SIG-M5 treated with dmso at 0.1 percent for 504 hours (cell line): ENCODE measurements around the gene PSRC1.

Experiments used
- DNase-seq: peaks from one replicate; lab custom pipeline; 2025; ENCODE audit not compliant: unreplicated experiment; lab: John Stamatoyannopoulos, UW

Gene PSRC1

DNA sequence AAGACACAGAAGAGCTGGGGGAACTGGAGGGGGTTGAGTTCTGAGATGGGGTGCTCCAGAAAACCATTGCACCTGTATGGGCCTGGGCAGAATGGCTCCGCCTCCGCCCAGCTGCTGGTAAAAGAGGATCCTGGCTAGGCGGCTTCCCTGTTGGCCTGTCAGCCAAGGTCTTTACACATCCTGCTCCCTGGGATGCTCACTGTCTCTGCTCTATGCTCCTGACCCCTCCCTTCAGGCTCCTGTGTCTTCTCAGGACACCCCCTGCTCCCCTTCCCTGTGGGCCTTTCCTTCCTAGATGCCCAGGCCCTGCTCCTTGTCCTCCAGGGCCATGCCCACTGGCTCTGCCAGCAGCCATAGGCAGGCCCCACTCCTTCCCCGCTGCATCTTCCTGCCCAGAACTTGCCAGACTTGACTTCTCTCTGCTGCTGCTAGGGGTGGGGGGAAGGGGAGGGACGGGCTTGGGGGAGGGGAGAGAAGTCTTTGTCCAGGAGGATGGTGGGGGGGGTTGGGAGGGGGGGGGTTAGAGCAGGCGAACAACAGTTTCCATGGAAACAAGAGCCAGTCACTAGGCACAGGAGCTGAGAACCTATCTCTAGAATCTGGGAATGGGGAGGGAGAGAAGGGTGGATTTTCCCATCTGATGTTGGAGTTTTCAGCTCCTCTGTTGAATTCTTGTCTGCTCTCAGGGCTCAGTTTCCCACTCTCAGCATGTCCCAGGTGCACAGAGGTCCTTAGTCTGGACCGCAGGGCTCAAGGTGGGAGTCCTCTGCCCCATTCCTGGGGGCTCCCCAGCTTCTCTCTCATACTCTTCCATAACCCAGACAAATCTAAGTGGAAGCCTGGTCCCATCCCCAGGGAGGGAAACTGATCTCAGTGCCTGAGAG lies 23.0 kb downstream of the PSRC1 start:
- DNase-seq = no peak

DNA sequence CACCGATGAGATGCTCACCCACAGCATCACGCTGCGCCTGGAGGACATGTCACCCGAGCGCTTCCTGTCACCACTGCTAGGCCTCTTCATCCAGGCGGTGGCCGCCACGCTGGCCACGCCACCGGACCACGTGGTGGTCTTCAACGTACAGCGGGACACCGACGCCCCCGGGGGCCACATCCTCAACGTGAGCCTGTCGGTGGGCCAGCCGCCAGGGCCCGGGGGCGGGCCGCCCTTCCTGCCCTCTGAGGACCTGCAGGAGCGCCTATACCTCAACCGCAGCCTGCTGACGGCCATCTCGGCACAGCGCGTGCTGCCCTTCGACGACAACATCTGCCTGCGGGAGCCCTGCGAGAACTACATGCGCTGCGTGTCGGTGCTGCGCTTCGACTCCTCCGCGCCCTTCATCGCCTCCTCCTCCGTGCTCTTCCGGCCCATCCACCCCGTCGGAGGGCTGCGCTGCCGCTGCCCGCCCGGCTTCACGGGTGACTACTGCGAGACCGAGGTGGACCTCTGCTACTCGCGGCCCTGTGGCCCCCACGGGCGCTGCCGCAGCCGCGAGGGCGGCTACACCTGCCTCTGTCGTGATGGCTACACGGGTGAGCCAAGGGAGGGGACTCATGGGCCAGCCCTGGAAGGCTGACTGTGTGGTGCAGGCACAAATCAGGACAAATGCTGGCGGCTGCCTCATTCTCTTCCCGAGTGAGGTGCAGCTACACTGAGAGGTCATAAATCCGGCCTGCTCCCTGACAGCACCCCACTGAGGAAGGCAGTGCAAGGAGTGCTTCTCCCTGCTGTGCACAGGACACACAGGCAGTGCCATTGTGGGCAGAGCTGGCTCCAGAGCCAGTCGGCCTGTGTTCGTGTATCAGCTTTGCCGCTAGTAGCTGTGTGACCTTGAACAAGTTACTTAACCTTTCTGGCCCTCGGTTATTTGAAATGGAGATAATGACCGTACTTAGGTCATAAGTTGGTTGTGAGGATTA lies 24.2 kb downstream of the PSRC1 start:
- DNase-seq = no peak

DNA sequence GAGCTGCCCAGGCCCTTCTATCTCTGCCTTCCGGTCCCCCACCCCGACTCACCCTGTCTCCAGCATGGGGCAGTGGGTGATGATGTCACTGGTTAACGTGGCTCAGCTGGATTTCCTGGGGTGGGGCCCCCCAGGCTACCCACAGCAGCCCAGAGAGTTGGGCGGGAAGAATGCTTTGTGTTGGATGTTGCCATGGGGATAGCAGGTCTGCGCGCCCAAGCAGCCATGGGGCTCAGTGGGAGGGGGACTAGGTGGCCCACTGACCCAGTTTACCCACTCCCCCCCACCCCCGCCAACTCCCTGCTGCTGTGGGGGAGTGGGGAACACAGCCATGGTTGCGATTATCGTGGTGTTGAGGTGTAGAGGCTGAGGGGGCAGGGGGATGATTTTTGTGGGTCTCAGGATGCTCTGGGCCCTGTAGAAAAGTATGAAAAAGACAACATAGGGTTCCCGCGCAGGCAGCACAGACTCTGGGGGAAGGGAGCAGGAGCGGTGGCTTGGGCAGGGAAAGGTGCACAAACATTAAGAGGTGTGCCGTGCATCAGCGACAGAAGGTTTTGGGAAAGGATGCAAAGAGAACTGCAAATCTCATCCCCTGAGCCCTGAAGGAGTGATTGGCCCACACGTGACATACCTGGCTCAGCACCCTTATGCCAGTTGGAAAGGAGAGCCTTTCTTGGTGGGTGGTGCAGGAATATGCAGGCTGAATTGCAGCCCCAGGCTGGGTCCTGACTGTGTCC lies 25.1 kb downstream of the PSRC1 start:
- no peak for DNase-seq

DNA sequence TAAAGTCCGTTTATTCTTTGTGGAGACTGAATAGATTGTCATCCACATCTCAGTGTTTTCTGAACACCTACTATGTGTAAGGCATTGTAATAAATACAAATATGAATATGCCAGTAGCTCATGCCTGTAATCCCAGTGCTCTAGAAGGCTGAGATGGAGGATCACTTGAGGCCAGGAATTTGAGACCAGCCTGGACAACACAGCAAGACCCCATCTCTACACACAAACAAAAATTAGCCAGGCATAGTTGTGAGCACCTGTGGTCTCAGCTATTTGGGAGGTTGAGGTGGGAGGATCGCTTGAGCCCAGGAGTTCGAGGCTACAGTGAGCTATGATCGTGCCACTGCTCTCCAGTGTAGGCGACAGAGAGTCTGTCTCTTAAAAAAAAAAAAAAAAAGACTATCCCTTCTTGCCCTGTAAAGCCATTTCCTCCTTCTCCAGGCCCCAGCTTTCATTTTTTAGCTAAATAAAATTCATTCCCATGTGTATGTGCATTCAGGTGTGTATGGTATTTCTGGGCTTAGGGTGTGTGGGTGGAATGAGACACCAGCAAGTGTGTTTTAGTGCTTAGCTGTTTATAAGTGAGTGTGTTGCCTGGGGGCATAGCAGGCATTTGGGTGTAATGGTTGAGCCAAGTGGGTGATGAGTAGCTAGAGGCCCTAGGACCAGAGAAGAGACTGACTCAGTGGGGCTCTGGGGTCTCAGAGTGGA lies 25.8 kb downstream of the PSRC1 start:
- no peak for DNase-seq

DNA sequence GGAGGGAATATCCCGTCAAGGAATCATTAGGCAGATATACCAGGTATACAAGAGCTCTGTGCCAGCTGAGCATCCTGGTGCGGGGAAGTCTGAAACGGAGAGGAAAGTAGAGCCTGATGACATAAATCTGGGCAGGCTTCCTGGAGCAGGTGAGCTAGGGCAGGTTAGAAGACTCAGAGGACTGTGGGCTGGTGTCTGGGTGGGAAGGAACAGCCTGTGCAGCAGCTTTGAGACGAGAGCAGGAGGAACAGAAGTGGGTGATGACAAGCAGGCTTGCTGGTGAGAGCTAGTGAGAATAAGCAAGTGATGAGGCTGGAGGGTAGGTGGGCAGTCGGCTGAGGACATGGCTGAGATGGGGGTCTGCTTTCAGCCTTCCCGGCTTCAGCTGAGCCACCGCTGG lies 26.9 kb downstream of the PSRC1 start:
- no peak for DNase-seq

DNA sequence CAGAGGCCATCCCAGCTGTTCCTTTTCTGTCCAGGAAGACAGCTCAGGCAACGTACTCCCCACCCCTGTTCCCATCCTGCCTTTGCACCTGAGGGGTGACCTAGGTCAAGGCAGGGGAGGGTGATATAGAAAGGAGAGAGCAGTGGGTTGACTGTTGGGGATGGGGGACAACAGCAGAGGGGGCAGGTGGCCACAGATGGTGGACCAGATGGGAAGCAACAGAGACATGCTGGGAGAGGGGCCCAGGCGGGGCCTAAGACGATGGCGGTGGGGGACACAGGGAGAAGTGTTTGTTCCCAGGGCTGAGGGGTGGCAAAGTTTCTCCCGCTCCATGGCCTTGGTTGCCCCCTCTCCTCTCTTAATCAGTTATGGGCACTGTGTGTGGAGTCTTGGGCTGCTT lies 27.3 kb downstream of the PSRC1 start:
- DNase-seq = no peak

DNA sequence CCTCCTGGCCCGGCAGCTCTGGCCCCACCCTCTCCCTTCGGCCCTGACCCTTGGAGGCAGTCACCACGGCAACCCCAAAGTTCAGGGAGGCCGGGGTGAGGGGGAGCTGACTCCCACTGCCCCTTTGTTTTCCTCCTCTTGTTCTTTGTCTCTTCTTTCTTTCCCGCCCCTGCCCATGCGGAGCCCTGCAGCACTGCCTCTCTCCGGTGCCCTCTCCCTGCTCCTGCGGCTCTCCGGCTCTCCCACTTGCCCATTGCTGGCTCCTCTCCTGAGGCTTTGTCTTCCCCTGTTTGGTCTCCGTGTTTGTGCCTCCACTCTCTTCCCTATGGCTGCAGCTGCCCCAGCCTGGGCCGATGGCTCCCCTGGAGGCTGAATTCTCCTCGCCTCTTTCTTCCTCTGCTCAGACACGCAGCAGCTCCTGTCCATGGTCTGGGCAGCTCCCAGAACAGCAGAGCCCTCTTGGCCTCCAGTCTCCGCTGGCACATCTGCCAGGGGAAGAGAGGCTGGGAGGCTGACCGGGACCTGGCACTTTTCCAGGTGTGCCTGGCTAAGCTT lies 27.8 kb downstream of the PSRC1 start:
- no peak for DNase-seq

DNA sequence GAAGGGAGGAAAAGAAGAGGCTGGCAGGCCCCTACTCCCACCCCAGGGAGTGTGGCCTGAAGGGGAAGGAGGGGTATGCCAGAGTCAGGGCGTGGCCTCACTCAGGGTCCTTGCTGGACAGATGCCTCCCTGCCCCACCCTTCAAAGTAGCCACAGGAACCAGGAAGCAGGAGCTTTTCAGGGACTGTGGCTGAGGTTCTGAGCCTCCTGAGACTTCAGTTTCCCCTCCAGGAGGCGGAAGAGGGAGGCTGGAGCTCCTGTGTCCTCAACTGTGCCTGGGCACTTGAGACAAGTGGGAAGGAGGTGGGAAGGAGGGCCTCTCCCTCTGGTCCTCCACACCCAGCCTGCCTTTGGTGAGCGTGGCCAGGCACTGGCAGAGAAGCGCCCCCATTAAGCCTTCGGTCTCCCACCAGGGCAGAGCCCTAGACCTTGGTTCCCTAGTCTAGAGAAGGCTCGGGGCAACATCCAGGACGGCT lies 28.3 kb downstream of the PSRC1 start:
- DNase-seq = no peak

DNA sequence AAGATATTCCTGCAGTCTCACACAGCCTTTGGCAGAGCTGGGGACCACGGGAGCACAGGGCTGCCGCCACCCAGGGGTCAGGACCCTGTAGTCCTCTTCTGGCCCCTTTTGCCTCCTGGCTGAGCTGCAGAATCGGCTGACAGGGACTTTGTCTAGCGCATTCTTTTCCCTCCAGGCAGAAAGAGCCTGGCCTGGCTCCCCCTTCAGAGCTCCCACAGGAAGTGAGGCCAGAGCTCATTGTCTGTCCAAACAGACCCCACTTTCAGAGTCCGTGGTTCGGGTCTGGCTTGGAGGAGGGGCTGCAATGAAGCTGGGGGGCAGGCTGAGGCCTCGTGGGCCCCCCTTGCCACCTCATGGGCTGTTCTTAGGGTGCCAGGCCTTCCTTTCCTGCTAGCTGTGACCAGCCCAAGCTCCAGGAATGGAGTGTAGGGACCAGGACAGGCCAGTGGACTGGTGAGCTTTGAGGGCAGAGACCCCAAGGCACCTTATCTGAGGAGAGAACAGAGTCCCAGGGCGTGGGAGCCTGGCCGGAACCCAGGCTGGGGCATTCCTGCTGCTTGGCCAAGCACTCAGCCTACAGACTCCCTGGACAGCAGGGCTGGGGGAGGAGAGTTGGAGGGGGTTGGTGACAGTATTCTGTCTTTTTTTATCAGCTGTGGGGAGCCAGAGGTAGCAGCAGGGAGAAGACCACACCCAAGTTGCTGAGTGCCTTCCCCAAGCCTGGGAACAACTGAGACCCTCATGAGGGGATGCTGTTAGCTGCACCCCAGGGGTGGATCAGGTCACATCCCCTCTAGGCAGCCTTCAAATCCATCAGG lies 28.9 kb downstream of the PSRC1 start:
- DNase-seq = no peak

DNA sequence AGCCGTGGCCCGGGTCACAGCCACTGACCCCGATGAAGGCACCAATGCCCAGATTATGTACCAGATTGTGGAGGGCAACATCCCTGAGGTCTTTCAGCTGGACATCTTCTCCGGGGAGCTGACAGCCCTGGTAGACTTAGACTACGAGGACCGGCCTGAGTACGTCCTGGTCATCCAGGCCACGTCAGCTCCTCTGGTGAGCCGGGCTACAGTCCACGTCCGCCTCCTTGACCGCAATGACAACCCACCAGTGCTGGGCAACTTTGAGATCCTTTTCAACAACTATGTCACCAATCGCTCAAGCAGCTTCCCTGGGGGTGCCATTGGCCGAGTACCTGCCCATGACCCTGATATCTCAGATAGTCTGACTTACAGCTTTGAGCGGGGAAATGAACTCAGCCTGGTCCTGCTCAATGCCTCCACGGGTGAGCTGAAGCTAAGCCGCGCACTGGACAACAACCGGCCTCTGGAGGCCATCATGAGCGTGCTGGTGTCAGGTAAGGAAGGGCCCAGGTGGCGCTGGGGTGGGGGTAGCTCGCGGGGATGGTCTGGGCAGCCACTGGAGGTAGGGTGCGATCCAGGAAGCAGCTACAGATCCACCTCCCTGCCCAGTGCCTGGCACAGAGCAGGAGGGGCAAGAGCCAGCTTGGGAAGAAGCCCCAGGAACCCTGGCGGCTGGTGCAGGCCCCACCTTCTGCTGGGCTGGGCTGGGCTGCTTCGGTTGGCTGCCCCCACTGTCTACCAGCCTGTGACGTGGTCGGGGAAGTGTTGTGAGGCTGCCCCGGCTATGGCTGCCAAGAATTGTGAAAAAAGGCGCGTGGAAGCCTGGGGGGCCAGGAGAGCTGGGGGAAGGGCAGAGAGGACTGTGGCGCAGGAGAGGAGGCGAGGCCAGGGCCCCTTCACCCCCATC lies 29.8 kb downstream of the PSRC1 start:
- no peak for DNase-seq

DNA sequence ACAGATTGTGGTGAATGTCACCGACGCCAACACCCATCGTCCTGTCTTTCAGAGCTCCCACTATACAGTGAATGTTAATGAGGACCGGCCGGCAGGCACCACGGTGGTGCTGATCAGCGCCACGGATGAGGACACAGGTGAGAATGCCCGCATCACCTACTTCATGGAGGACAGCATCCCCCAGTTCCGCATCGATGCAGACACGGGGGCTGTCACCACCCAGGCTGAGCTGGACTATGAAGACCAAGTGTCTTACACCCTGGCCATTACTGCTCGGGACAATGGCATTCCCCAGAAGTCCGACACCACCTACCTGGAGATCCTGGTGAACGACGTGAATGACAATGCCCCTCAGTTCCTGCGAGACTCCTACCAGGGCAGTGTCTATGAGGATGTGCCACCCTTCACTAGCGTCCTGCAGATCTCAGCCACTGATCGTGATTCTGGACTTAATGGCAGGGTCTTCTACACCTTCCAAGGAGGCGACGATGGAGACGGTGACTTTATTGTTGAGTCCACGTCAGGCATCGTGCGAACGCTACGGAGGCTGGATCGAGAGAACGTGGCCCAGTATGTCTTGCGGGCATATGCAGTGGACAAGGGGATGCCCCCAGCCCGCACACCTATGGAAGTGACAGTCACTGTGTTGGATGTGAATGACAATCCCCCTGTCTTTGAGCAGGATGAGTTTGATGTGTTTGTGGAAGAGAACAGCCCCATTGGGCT lies 30.6 kb downstream of the PSRC1 start:
- DNase-seq = no peak

DNA sequence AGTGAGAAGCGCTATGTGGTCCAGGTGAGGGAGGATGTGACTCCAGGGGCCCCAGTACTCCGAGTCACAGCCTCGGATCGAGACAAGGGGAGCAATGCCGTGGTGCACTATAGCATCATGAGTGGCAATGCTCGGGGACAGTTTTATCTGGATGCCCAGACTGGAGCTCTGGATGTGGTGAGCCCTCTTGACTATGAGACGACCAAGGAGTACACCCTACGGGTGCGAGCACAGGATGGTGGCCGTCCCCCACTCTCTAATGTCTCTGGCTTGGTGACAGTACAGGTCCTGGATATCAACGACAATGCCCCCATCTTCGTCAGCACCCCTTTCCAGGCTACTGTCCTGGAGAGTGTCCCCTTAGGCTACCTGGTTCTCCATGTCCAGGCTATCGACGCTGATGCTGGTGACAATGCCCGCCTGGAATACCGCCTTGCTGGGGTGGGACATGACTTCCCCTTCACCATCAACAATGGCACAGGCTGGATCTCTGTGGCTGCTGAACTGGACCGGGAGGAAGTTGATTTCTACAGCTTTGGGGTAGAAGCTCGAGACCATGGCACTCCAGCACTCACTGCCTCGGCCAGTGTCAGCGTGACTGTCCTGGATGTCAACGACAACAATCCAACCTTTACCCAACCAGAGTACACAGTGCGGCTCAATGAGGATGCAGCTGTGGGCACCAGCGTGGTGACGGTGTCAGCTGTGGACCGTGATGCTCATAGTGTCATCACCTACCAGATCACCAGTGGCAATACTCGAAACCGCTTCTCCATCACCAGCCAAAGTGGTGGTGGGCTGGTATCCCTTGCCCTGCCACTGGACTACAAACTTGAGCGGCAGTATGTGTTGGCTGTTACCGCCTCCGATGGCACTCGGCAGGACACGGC lies 31.4 kb downstream of the PSRC1 start:
- no peak for DNase-seq

DNA sequence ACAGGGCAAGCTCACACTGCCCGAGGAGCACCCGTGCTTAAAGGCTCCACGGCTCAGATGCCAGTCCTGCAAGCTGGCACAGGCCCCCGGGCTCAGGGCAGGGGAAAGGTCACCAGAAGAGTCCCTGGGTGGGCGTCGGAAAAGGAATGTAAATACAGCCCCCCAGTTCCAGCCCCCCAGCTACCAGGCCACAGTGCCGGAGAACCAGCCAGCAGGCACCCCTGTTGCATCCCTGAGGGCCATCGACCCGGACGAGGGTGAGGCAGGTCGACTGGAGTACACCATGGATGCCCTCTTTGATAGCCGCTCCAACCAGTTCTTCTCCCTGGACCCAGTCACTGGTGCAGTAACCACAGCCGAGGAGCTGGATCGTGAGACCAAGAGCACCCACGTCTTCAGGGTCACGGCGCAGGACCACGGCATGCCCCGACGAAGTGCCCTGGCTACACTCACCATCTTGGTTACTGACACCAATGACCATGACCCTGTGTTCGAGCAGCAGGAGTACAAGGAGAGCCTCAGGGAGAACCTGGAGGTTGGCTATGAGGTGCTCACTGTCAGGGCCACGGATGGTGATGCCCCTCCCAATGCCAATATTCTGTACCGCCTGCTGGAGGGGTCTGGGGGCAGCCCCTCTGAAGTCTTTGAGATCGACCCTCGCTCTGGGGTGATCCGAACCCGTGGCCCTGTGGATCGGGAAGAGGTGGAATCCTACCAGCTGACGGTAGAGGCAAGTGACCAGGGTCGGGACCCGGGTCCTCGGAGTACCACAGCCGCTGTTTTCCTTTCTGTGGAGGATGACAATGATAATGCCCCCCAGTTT lies 32.3 kb downstream of the PSRC1 start:
- no peak for DNase-seq

DNA sequence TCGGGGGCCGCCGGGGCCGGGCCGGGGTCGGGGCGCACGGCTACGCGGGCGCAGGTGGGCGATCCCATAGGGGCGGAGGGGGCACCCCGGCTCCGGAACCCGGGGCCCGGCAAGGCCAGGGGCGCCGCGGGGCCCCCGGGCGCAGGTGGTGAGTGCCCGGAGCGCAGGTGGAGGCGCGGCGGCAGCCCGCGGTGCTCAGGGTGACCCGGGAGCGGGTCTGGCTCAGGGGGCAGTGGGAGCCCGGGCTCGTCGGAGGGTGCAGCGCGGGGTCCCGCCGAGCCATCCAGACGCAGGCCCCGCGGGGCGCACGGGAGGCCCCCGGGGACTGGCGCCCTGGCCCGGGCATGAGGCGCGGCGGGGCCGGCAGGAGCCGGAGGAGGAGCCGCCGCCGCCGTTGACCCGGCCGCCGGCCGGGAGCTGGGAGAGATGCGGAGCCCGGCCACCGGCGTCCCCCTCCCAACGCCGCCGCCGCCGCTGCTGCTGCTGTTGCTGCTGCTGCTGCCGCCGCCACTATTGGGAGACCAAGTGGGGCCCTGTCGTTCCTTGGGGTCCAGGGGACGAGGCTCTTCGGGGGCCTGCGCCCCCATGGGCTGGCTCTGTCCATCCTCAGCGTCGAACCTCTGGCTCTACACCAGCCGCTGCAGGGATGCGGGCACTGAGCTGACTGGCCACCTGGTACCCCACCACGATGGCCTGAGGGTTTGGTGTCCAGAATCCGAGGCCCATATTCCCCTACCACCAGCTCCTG lies 33.1 kb downstream of the PSRC1 start:
- no peak for DNase-seq
